Esophagus (tissue), 2 donors: ENCODE results near the gene DHX29. TPM values are rescaled to one million over a fixed set of nuclear protein-coding genes. Genes with fewer than 3 reads are reported as not detected.
A peak's percentile ranks its signal among the peaks of the same experiment; 100 is the strongest.

Source experiments
- H3K27ac ChIP-seq, 2 donors: one replicate each; pipeline ENCODE4 v1.5.1; 2013; ENCODE audit warnings: low read depth in 2 of 2, mild to moderate bottlenecking in 2 of 2, inconsistent platforms in 1 of 2, low read length in 1 of 2, moderate library complexity in 1 of 2
- H3K27me3 ChIP-seq, 2 donors: one replicate each; pipeline ENCODE4 v1.6.1; 2013; ENCODE audit warnings: low read length in 2 of 2, control low read depth in 1 of 2, mild to moderate bottlenecking in 1 of 2; ENCODE audit not compliant: insufficient read depth in 2 of 2, control insufficient read depth in 1 of 2
- H3K36me3 ChIP-seq, 2 donors: one replicate each; pipeline ENCODE4 v1.6.1; 2013; ENCODE audit warnings: low read length in 1 of 2; ENCODE audit not compliant: control insufficient read depth in 2 of 2, insufficient read depth in 2 of 2
- H3K4me1 ChIP-seq, 2 donors: one replicate each; pipeline ENCODE4 v1.6.1; 2013; ENCODE audit warnings: low read length in 1 of 2; ENCODE audit not compliant: control insufficient read depth in 2 of 2, insufficient read depth in 2 of 2
- H3K4me3 ChIP-seq, 2 donors: one replicate each; pipeline ENCODE4 v1.5.1; 2013; ENCODE audit warnings: low read length in 2 of 2, mild to moderate bottlenecking in 2 of 2, low read depth in 1 of 2, moderate library complexity in 1 of 2
- H3K9me3 ChIP-seq, 2 donors: one replicate each; pipeline ENCODE4 v1.6.1; 2013; ENCODE audit warnings: mild to moderate bottlenecking in 2 of 2, low read depth in 1 of 2, low read length in 1 of 2, moderate library complexity in 1 of 2; ENCODE audit not compliant: control insufficient read depth in 2 of 2, insufficient read depth in 1 of 2
- WGBS, 2 donors: extraction: QIAGEN DNeasy Blood & Tissue Kit; methylation state at CpG; one replicate each; pipeline ENCODE4 v1.1.7; 2013; 5-methylcytosine and 5-hydroxymethylcytosine counted together
- polyA plus RNA-seq, 2 donors: library from polyadenylated mRNA; stranded (reverse); fragments of 200-250 nt; gene quantifications; one replicate each; pipeline ENCODE4 v1.2.3, GENCODE V29; 2013
- donor health status: healthy with polysubstance abuse.
- donor health status: Bipolar disorder and iron deficiency.

DHX29 gene
- polyA plus RNA-seq, 2 donors = 5.0 to 11.0 TPM

DNA sequence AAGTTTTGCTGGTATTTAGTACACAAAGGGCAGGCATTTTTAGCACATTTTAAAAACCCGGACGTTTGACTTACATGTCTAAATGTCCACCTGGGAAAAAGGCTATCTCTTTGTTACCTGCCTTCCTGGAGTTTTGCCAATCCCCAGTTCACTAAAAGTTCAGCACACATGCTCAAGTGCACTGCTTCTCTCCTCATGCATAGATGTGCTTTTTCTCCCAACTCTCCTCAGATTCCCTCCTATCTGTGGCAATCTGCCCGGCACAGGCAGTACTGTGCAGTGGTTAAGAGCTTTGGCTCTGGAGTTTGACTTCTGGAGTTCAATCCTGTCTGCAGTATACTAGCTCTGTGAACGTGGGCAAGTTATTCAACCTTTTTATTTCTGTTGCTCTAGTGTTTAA is 65.7 kb downstream of the DHX29 start:
- Histone ChIP-seq H3K36me3 (no peaks in the 10 kb centered on the region), H3K4me1 (no peaks in the 10 kb centered on the region), H3K27ac (no peak overlapping the region), H3K4me3 (no peak overlapping the region), H3K9me3 (peaks cover 0 to 2% of the 10 kb centered on the region in 2 donors), H3K27me3 (no peaks in the 10 kb centered on the region)
- WGBS, 2 donors = 54 to 60% methylated on average over 4 of the region's 4 CpGs

DNA sequence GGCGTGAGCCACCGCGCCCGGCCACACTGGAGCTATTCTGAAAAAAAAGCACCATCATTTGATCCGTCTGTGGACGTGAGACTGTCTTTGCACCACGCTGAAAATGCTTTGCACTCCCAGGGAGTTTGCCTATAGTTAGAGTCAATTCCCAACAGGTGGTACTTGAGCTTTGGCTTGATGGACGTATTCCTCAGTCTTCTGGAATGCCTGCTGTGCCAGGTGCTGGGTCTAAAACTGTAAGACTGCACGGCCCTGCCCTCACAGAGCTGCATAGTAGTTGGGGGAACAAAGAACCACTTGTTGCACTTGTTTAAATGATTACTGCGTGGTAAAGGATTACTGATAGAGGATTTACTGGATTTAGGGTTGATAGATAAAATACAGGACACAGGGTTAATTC is 70.7 kb downstream of the DHX29 start:
- WGBS, 2 donors = 81 to 86% methylated on average over 10 of the region's 10 CpGs
- Histone ChIP-seq H3K4me1 (peaks cover 6 to 10% of the 10 kb centered on the region in 2 donors), H3K27ac (no peak overlapping the region), H3K9me3 (no peaks in the 10 kb centered on the region), H3K27me3 (peaks cover 0 to 6% of the 10 kb centered on the region in 2 donors), H3K4me3 (no peak overlapping the region), H3K36me3 (no peaks in the 10 kb centered on the region)

GRCh38 chr5:55234121-55234700 is 73.3 kb downstream of the DHX29 start:
- H3K9me3 ChIP-seq = no peaks in the 10 kb centered on the region
- H3K27ac ChIP-seq = peak overlapping the region in 1 of 2 donors; percentile 33
- H3K4me3 ChIP-seq = peak overlapping the region; percentile 56
- H3K4me1 ChIP-seq = peaks cover 10 to 12% of the 10 kb centered on the region in 2 donors
- 7 to 8% methylated on average over 31 of the region's 31 CpGs for WGBS, 2 donors
- no peaks in the 10 kb centered on the region for H3K36me3 ChIP-seq
- peaks cover 0 to 6% of the 10 kb centered on the region in 2 donors for H3K27me3 ChIP-seq

- no peaks in the 10 kb centered on the region for H3K36me3 ChIP-seq
- H3K27me3 ChIP-seq = peaks cover 0 to 10% of the 10 kb centered on the region in 2 donors
- H3K9me3 ChIP-seq = no peaks in the 10 kb centered on the region
- H3K27ac ChIP-seq = peak within 1 kb of the TSS in 1 of 2 donors; percentile 61
- H3K4me1 ChIP-seq = peaks cover 10 to 12% of the 10 kb centered on the region in 2 donors
- WGBS, 2 donors = 0 to 1% methylated on average over 74 to 106 of the region's 106 CpGs
- H3K4me3 ChIP-seq = peak within 1 kb of the TSS; percentile 56
These were observed 74.2 kb downstream of the DHX29 start, which contains the start of gene CCNO for GRCh38 chr5:55232985-55233928. CCNO (minus strand) TSS chr5:55233608; CDS start chr5:55233523, 85 bp downstream.

DNA sequence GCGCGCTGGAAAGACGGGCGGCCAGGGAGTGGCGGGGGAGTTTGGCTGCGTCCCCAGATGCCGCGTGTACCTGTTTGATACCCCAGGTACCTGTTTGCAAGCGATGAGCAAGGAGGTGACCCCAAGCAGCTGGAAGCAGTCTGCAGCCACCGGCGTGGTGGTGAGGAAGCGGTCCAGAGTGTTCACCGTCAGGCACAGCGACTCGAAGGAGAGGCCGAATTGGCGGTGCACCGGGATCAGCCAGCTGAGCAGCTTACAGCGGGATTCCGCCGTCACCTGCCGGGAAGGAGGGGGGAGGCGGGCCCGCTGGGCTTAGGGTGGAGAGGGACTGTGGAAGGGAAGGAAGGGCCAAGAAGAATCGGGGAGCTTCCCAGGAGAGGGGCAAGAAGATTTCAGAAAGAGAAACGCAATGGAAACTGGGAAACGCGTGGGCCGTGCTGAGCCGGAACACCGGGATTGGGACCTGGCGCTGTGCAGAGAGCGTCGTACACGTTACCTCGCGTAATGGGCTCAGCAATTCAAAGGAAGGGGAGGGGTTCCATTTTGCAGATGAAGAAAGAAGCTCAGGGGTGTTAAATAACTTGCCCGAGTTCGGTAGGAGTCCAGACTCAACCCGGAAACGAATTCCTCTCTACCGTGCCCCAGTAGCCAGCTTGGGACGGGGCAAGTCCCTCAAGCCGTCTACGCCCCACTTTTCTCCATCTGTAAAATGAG is 75.1 kb downstream of the DHX29 start:
- 1 to 2% methylated on average over 43 to 45 of the region's 45 CpGs for WGBS, 2 donors
- Histone ChIP-seq H3K4me1 (peaks cover 12 to 13% of the 10 kb centered on the region in 2 donors), H3K4me3 (peak overlapping the region; percentile 56), H3K27ac (peak overlapping the region in 1 of 2 donors; percentile 61), H3K36me3 (no peaks in the 10 kb centered on the region), H3K9me3 (no peaks in the 10 kb centered on the region), H3K27me3 (peaks cover 0 to 14% of the 10 kb centered on the region in 2 donors)

DNA sequence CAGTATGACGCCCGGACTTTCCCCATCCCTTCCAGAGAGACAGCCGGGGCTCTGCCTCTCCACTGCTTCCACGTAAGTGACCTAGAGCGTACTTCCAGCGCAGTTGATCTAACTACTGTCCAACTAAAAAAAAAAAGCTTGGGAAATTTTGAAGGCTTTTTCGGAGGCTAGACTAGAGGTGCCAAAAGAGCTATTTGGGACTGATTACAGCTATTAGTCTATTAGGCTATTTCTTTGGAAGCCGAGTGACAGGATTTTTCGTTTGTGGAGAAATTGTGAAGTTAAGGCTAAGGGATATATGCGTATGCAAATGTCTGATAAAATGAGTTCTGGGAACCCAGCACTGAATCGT is 75.6 kb downstream of the DHX29 start:
- no peak overlapping the region for H3K27ac ChIP-seq
- 3% methylated on average over 11 of the region's 11 CpGs for WGBS, 2 donors
- no peaks in the 10 kb centered on the region for H3K36me3 ChIP-seq
- H3K27me3 ChIP-seq = peaks cover 0 to 14% of the 10 kb centered on the region in 2 donors
- peak overlapping the region; percentile 56 for H3K4me3 ChIP-seq
- H3K9me3 ChIP-seq = no peaks in the 10 kb centered on the region
- H3K4me1 ChIP-seq = peaks cover 13 to 17% of the 10 kb centered on the region in 2 donors

- Histone ChIP-seq H3K27me3 (peaks cover 0 to 17% of the 10 kb centered on the region in 2 donors), H3K36me3 (no peaks in the 10 kb centered on the region), H3K4me3 (peak overlapping the region; percentile 38 to 56), H3K27ac (no peak overlapping the region), H3K9me3 (no peaks in the 10 kb centered on the region), H3K4me1 (peaks cover 19 to 20% of the 10 kb centered on the region in 2 donors)
- 5 to 6% methylated on average over 46 to 48 of the region's 48 CpGs for WGBS, 2 donors
These were observed 76.2 kb downstream of the DHX29 start for GRCh38 chr5:55231029-55231918.

DNA sequence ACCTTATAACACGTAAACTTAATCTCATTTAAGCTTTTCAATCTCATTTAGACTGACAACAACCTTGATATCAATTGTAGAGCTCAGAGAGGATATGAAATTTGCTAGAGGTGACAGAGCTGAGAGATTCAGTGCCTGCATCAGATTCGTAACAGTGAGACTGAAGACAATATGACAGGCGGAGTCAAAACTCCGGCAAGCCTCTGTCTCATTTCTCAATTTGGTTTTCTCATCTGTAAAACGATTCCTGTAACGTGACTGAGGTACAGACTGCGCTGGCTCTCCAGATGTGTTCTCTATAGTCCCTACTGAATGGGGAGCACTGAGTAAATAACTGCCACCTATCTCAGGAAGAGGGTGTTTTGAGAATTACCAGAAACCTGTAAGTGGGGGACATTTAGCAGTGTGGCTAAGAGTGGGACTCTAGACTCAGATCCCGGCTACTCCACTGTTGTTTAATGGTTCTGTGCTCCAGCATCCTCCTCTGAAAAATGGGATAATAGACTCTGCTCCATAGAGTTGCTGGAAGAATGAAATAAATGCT is 77.3 kb downstream of the DHX29 start:
- peaks cover 0 to 21% of the 10 kb centered on the region in 2 donors for H3K27me3 ChIP-seq
- H3K9me3 ChIP-seq = no peaks in the 10 kb centered on the region
- no peaks in the 10 kb centered on the region for H3K36me3 ChIP-seq
- H3K4me3 ChIP-seq = no peak overlapping the region
- peaks cover 20 to 21% of the 10 kb centered on the region in 2 donors for H3K4me1 ChIP-seq
- no peak overlapping the region for H3K27ac ChIP-seq
- WGBS, 2 donors = 58 to 59% methylated on average over 8 of the region's 8 CpGs
